Heart right ventricle (tissue), 16 donors: ENCODE data around the gene ANP32A. TPM values are rescaled to one million over a fixed set of nuclear protein-coding genes. Genes with fewer than 3 reads are reported as not detected.

Experiments used
- ATAC-seq, 8 donors: fragments of 200-7000 bp; cut with Tn5 transposase; one replicate each; pipeline ENCODE4 v1.9.1; 2020; ENCODE audit warnings: mild to moderate bottlenecking in 8 of 8, moderate library complexity in 8 of 8, moderate number of reproducible peaks in 1 of 8
- DNase-seq, 2 donors: peaks; one replicate each; pipeline ENCODE4 v3.0.0-alpha.2; 2020
- H3K27ac ChIP-seq, 10 donors: fragments of 200-600 bp; sonication (generic) in 2 of 10; one replicate each; pipeline versions ENCODE4 v1.5.0 to v1.8.0; 2020 to 2022; ENCODE audit warnings: mild to moderate bottlenecking in 3 of 10
- H3K27me3 ChIP-seq, 7 donors: fragments of 200-600 bp; one replicate each; pipeline ENCODE4 v1.8.0; 2021 to 2022; ENCODE audit warnings: mild to moderate bottlenecking in 2 of 7
- H3K36me3 ChIP-seq, 9 donors: fragments of 200-600 bp; sonication (generic) in 1 of 9; one replicate each; pipeline versions ENCODE4 v1.5.0 to v1.8.0; 2020 to 2022; ENCODE audit warnings: mild to moderate bottlenecking in 2 of 9
- H3K4me1 ChIP-seq, 9 donors: fragments of 200-600 bp; sonication (generic) in 1 of 9; one replicate each; pipeline versions ENCODE4 v1.5.0 to v1.8.0; 2020 to 2022; ENCODE audit warnings: mild to moderate bottlenecking in 4 of 9
- H3K4me3 ChIP-seq, 10 donors: fragments of 200-600 bp; sonication (generic) in 2 of 10; one replicate each; pipeline versions ENCODE4 v1.5.0 to v1.8.0; 2020 to 2022; ENCODE audit warnings: mild to moderate bottlenecking in 7 of 10, moderate library complexity in 2 of 10
- H3K9me3 ChIP-seq, 11 donors: fragments of 200-600 bp in 10 of 11; sonication (generic) in 2 of 11; one replicate each; pipeline versions ENCODE4 v1.5.0 to v1.8.0; 2013 to 2022; ENCODE audit warnings: mild to moderate bottlenecking in 2 of 11, control low read depth in 1 of 11, moderate library complexity in 1 of 11
- WGBS, 2 donors: extraction: QIAGEN DNeasy Blood & Tissue Kit; methylation state at CpG; one replicate each; pipeline ENCODE4 v1.1.7; 2013; ENCODE audit warnings: inconsistent platforms in 1 of 2; 5-methylcytosine and 5-hydroxymethylcytosine counted together
- intact Hi-C, 10 donors: fragments of 100-400 bp; cut with DNase I; formaldehyde crosslinking; loops; one replicate each; pipeline versions ENCODE4 v1.11.1 to v1.14.2; 2022
- polyA plus RNA-seq, 2 donors: library from polyadenylated mRNA; stranded (reverse); fragments of 200-250 nt; gene quantifications; one replicate each; pipeline ENCODE4 v1.2.3, GENCODE V29; 2013
- total RNA-seq, 10 donors: library from RNA; stranded (reverse); fragmentation: NEBNext Ultra II Directional in 3 of 10; extraction: Animal tissue kit (Norgen Biotek cat#: 25700) in 3 of 10; gene quantifications; one replicate each; pipeline versions ENCODE4 v1.2.1 to v1.2.4, GENCODE V29; 2021 to 2023
- TF ChIP-seq, protein P1 (sequence below), 9 donors: fragments of 200-600 bp; sonication (generic) in 2 of 9; IDR thresholded peaks; one replicate each; pipeline versions ENCODE4 v1.5.0 to v1.8.0; 2021 to 2022; ENCODE audit warnings: antibody characterized with exemption in 9 of 9, mild to moderate bottlenecking in 5 of 9, moderate library complexity in 1 of 9
- donor health status: Arrhythmogenic right ventricular cardiomyopathy.
- donor health status: ischemic (EF 13 %, LVEDD 7.1; RV severe dilation, severe dysfunction).
- donor health status: healthy with polysubstance abuse.
- donor health status: DM: no; HTN: yes; CAD: no.
- donor health status: DM: no; HTN: no; CAD: no.
- donor health status: ischemic (EF 25% LVEDD 6.9; RV normal size, moderate dysfunction).
- donor health status: ischemic (EF 25% LVEDD 5.7; RV mildly dilated, moderate dysfunction).
- donor health status: healthy.
- donor health status: DM: yes; HTN: yes; CAD: no.
- donor health status: Ischemic cardiomyopathy.
- donor health status: ischemic (EF 35%, LVEDD 5.7; RV mildly dilated, moderate dysfunction).
- donor health status: nonischemic (EF 11% LVEDD 7.7; RV severe dilation, severe dysfunction).
- donor health status: DM: yes; HTN: yes; CAD: no.
- donor health status: PGD.
- donor health status: ischemic (EF 29% LVEDD 5.4; RV normal size, mild dysfunction).
- donor health status: nonischemic (EF 23%, LVEDD 6.1; RV moderate dilation, normal function).

ANP32A gene
- total and polyA plus RNA-seq, 12 donors, result 87.3 to 201 (median 146) TPM

DNA sequence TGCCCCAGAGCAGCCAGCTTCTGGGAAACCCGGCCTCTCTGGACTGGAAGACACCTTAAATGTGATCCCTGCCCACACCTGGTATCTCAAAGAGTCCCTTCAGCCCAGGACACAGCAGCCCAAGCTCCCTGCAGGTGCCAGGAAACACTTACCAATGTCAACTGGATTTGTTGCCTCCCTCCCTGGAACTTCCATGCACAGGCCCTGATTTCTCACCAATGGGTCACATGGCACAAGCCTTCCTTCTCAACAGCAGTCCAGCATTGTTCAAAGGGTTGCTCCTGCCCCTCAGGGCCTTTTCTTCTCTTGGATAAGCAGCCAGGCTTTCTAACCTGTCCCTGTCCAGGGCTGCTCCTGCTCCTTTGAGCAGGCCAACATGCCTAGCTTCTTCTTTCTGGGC lies 31.6 kb downstream of the ANP32A start:
- ATAC-seq, result peak in 5 of 8 donors; percentile 8 to 40 (median 11)
- TF ChIP-seq, protein P1, sequence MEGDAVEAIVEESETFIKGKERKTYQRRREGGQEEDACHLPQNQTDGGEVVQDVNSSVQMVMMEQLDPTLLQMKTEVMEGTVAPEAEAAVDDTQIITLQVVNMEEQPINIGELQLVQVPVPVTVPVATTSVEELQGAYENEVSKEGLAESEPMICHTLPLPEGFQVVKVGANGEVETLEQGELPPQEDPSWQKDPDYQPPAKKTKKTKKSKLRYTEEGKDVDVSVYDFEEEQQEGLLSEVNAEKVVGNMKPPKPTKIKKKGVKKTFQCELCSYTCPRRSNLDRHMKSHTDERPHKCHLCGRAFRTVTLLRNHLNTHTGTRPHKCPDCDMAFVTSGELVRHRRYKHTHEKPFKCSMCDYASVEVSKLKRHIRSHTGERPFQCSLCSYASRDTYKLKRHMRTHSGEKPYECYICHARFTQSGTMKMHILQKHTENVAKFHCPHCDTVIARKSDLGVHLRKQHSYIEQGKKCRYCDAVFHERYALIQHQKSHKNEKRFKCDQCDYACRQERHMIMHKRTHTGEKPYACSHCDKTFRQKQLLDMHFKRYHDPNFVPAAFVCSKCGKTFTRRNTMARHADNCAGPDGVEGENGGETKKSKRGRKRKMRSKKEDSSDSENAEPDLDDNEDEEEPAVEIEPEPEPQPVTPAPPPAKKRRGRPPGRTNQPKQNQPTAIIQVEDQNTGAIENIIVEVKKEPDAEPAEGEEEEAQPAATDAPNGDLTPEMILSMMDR (IDR thresholded peaks at IDR 0.05), result no peak
- no peaks in the 10 kb centered on the region for H3K27me3 ChIP-seq
- H3K27ac ChIP-seq, result peak overlapping the region in 8 of 10 donors; percentile 26 to 91 (median 66)
- 64 to 75% methylated on average over 1 of the region's 1 CpG for WGBS, 2 donors
- DNase-seq, result no peak
- no peak overlapping the region for H3K4me3 ChIP-seq
- H3K36me3 ChIP-seq, result peaks cover 0 to 36% (median 16%) of the 10 kb centered on the region in 9 donors
- intact Hi-C loops, result loop anchor here in 5 of 10 donors (5.0 to 10.0 kb wide), 3 partner anchors 38 to 86 kb away; no protein-coding TSS in a partner anchor
- no peaks in the 10 kb centered on the region for H3K9me3 ChIP-seq
- H3K4me1 ChIP-seq, result peaks cover 44 to 75% (median 64%) of the 10 kb centered on the region in 9 donors

DNA sequence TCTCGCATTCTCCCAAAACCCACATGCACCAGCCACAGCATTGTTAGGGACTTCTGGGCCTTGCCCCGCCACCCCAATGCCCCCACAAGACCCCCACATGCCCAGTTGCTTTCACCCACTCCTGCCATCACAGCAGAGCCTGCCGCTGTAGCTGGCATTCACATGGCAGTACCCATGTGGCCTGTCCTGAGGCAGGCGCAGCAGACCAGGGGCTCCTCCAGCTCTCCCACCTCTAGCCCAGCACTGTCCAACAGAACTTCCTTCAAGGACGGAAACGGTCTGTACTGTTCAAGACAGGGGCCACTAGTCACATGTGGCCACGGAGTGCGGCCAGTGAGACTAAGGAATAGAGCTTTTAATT lies 32.5 kb downstream of the ANP32A start:
- ATAC-seq (no peak), DNase-seq (no peak)
- H3K27me3 ChIP-seq, result no peaks in the 10 kb centered on the region
- H3K9me3 ChIP-seq, result no peaks in the 10 kb centered on the region
- H3K36me3 ChIP-seq, result peaks cover 0 to 45% (median 23%) of the 10 kb centered on the region in 9 donors
- 74 to 79% methylated on average over 8 of the region's 8 CpGs for WGBS, 2 donors
- peak overlapping the region in 3 of 10 donors; percentile 49 to 91 (median 70) for H3K27ac ChIP-seq
- TF ChIP-seq, protein P1 (IDR thresholded peaks at IDR 0.05), result no peak
- intact Hi-C loops, result loop anchor here in 5 of 10 donors (5.0 to 10.0 kb wide), 3 partner anchors 39 to 87 kb away; no protein-coding TSS in a partner anchor
- no peak overlapping the region for H3K4me3 ChIP-seq
- peaks cover 38 to 72% (median 59%) of the 10 kb centered on the region in 9 donors for H3K4me1 ChIP-seq

- no peak for ATAC-seq
- Histone ChIP-seq H3K4me3 (no peak overlapping the region), H3K36me3 (peaks cover 0 to 50% (median 28%) of the 10 kb centered on the region in 9 donors), H3K4me1 (peaks cover 34 to 72% (median 59%) of the 10 kb centered on the region in 9 donors), H3K27ac (peak overlapping the region in 2 of 10 donors; percentile 70 to 91), H3K27me3 (no peaks in the 10 kb centered on the region), H3K9me3 (no peaks in the 10 kb centered on the region)
- no peak for DNase-seq
- intact Hi-C loops, result loop anchor here in 5 of 10 donors (5.0 to 10.0 kb wide), 3 partner anchors 40 to 87 kb away; no protein-coding TSS in a partner anchor
- TF ChIP-seq, protein P1 (IDR thresholded peaks at IDR 0.05), result no peak
- WGBS, 2 donors, result 71 to 73% methylated on average over 17 of the region's 17 CpGs
Observed at GRCh38 chr15:68787609-68788263, 33.0 kb downstream of the ANP32A start.

DNA sequence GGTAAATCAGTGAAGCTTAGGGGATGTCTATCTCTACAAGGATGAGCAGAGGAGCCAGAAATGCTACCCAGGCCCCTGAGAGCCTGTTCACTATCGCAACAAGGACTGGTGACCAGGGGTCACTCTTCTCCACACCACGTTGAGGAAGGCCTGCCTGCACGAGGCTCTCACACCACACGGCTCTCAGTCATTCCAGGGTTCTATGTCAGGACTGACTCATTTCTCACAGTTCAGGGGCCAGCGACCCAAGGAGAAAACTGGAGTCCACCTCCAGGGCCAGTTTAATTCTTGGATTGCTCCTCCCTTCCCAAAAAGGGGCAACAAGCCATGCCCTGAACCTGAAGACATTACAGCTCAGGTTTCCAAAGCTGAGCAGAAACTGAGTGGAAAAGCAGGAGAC lies 33.9 kb downstream of the ANP32A start:
- H3K9me3 ChIP-seq, result no peaks in the 10 kb centered on the region
- H3K36me3 ChIP-seq, result peaks cover 0 to 60% (median 31%) of the 10 kb centered on the region in 9 donors
- no peak for DNase-seq
- H3K4me1 ChIP-seq, result peaks cover 36 to 71% (median 59%) of the 10 kb centered on the region in 9 donors
- TF ChIP-seq, protein P1 (IDR thresholded peaks at IDR 0.05), result no peak
- H3K4me3 ChIP-seq, result no peak overlapping the region
- no peak overlapping the region for H3K27ac ChIP-seq
- ATAC-seq, result no peak
- intact Hi-C loops, result loop anchor here in 5 of 10 donors (5.0 to 10.0 kb wide), 3 partner anchors 41 to 88 kb away; no protein-coding TSS in a partner anchor
- H3K27me3 ChIP-seq, result no peaks in the 10 kb centered on the region
- WGBS, 2 donors, result 83 to 89% methylated on average over 5 of the region's 5 CpGs
